Ishikawa (cell line): ENCODE results near the gene C9orf43.

Experiments used
- CEBPB ChIP-seq: IDR thresholded peaks from 2 replicates; pipeline ENCODE4 v1.6.1; 2012
- EP300 ChIP-seq: IDR thresholded peaks from 2 replicates; pipeline ENCODE4 v1.6.1; 2012; ENCODE audit warnings: borderline replicate concordance
- RAD21 ChIP-seq: IDR thresholded peaks from 2 replicates; pipeline ENCODE4 v1.6.1; 2012; ENCODE audit warnings: low read depth
- YY1 ChIP-seq: IDR thresholded peaks from 2 replicates; pipeline ENCODE4 v1.6.1; 2012; ENCODE audit warnings: low read depth

GRCh38 chr9:113368982-113369854, 41.3 kb upstream of the C9orf43 start:
- TF ChIP-seq YY1 (no peak), EP300 (no peak), CEBPB (no peak), RAD21 (no peak)
